ENCODE data around the gene ADAM22.

ADAM22 gene

GRCh38 chr7:88111954-88112471, 178.0 kb downstream of the ADAM22 start:
- in situ Hi-C loops (cut with MboI; ENCODE audit: low sequenced_read_pairs, unreplicated experiment), result no loop called here
- DNase-seq (ENCODE audit: low spot score), result no peak
- no peak for TF ChIP-seq CTCF (IDR thresholded peaks at IDR 0.05; ENCODE audit: borderline replicate concordance, control extremely low read depth, extremely low read depth, insufficient read depth, missing control alignments)

GRCh38 chr7:88115258-88115796, 181.3 kb downstream of the ADAM22 start:
- in situ Hi-C loops (cut with MboI; ENCODE audit: low sequenced_read_pairs, unreplicated experiment), result no loop called here
- no peak for TF ChIP-seq CTCF (IDR thresholded peaks at IDR 0.05; ENCODE audit: borderline replicate concordance, control extremely low read depth, extremely low read depth, insufficient read depth, missing control alignments)
- no peak for DNase-seq (ENCODE audit: low spot score)

GRCh38 chr7:88115816-88116215, 181.8 kb downstream of the ADAM22 start:
- no peak for TF ChIP-seq CTCF (IDR thresholded peaks at IDR 0.05; ENCODE audit: borderline replicate concordance, control extremely low read depth, extremely low read depth, insufficient read depth, missing control alignments)
- no peak for DNase-seq (ENCODE audit: low spot score)
- in situ Hi-C loops (cut with MboI; ENCODE audit: low sequenced_read_pairs, unreplicated experiment), result no loop called here

- TF ChIP-seq CTCF (IDR thresholded peaks at IDR 0.05; ENCODE audit: borderline replicate concordance, control extremely low read depth, extremely low read depth, insufficient read depth, missing control alignments), result no peak
- in situ Hi-C loops (cut with MboI; ENCODE audit: low sequenced_read_pairs, unreplicated experiment), result no loop called here
These were observed 182.3 kb downstream of the ADAM22 start for GRCh38 chr7:88116235-88116795.

GRCh38 chr7:88117325-88117724, 183.3 kb downstream of the ADAM22 start:
- no peak for TF ChIP-seq CTCF (IDR thresholded peaks at IDR 0.05; ENCODE audit: borderline replicate concordance, control extremely low read depth, extremely low read depth, insufficient read depth, missing control alignments)
- no peak for DNase-seq (ENCODE audit: low spot score)
- in situ Hi-C loops (cut with MboI; ENCODE audit: low sequenced_read_pairs, unreplicated experiment), result no loop called here

More at GRCh38 chr7:88116235-88116795, 182.3 kb downstream of the ADAM22 start:
- DNase-seq (ENCODE audit: low spot score), result no peak

GRCh38 chr7:88121335-88121734, 187.3 kb downstream of the ADAM22 start:
- no peak for DNase-seq (ENCODE audit: low spot score)
- in situ Hi-C loops (cut with MboI; ENCODE audit: low sequenced_read_pairs, unreplicated experiment), result no loop called here
- no peak for TF ChIP-seq CTCF (IDR thresholded peaks at IDR 0.05; ENCODE audit: borderline replicate concordance, control extremely low read depth, extremely low read depth, insufficient read depth, missing control alignments)

Measured in GM13976 (cell line).